MCF 10A (cell line): ENCODE data around the gene PTPRO. TPM values are rescaled to one million over a fixed set of nuclear protein-coding genes. Genes with fewer than 3 reads are reported as not detected.

ENCODE experiments used
- BruUV-seq: library from RNA; stranded (reverse); fragments of 400-500 nt; replicated peaks from 2 replicates; lab custom pipeline; 2021; lab: Mats Ljungman, UMichigan
- CTCF ChIA-PET: fragments of 300-600 bp; sonication (Branson Sonifier 250); formaldehyde crosslinking; extraction: SDS; loops from one replicate; lab custom pipeline; 2021; ENCODE audit warnings: antibody characterized with exemption, inconsistent platforms; lab: Yijun Ruan, JAX
- POLR2A ChIA-PET: fragments of 300-600, 350-650 bp; sonication (Branson Sonifier 250); formaldehyde crosslinking; extraction: SDS; loops from one replicate; lab custom pipeline; 2020; ENCODE audit warnings: antibody characterized with exemption, inconsistent platforms; lab: Yijun Ruan, JAX
- DNase-seq: peaks from one replicate; pipeline ENCODE4 v3.0.0-alpha.2; 2018; ENCODE audit not compliant: unreplicated experiment
- H3K27ac Mint-ChIP-seq: one replicate; pipeline ENCODE4 v1.8.0; 2022; ENCODE audit warnings: mild to moderate bottlenecking, low read depth, mixed read lengths; ENCODE audit not compliant: unreplicated experiment
- H3K27me3 Mint-ChIP-seq: one replicate; pipeline ENCODE4 v1.8.0; 2022; ENCODE audit warnings: mixed read lengths; ENCODE audit not compliant: insufficient read depth, unreplicated experiment
- H3K36me3 Mint-ChIP-seq: one replicate; pipeline ENCODE4 v1.8.0; 2022; ENCODE audit warnings: mild to moderate bottlenecking, moderate library complexity, mixed read lengths; ENCODE audit not compliant: insufficient read depth, unreplicated experiment
- H3K4me1 Mint-ChIP-seq: one replicate; pipeline ENCODE4 v1.8.0; 2022; ENCODE audit warnings: mixed read lengths; ENCODE audit not compliant: insufficient read depth, unreplicated experiment
- H3K4me3 Mint-ChIP-seq: one replicate; pipeline ENCODE4 v1.8.0; 2022; ENCODE audit warnings: mild to moderate bottlenecking, moderate library complexity, mixed read lengths; ENCODE audit not compliant: unreplicated experiment
- H3K9me3 Mint-ChIP-seq: one replicate; pipeline ENCODE4 v1.8.0; 2022; ENCODE audit warnings: mixed read lengths; ENCODE audit not compliant: unreplicated experiment
- intact Hi-C: fragments of 100-400 bp; cut with micrococcal nuclease; formaldehyde crosslinking; loops from 2 replicates; pipeline ENCODE4 v1.14.1; 2022
- total RNA-seq: library from RNA; stranded (reverse); gene quantifications from 2 replicates; pipeline ENCODE4 v1.2.3, GENCODE V29; 2022
- TF ChIP-seq, protein P1 (sequence below): fragments of 200-600 bp; IDR thresholded peaks from one replicate; pipeline ENCODE4 v1.8.0; 2022; ENCODE audit warnings: antibody characterized with exemption, mild to moderate bottlenecking; ENCODE audit not compliant: unreplicated experiment

PTPRO gene
- total RNA-seq, 1 experiment from 2014 or later, result 2.2 TPM

DNA sequence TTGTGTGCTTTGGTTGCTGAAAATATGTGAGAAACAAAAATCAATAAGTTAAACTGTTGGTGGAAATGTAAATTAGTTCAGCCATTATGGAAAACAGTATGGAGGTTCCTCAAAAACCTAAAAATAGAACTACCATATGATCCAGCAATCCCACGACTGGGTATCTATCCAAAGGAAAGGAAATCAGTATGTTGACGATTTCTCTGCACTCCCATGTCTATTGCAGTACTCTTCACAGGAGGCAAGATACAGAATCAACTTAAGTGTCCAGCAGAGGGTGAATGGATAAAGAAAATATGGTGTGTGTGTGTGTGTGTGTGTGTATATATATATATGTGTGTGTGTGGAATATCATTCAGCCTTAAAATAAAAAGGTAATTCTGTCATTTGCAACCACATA, 159.5 kb downstream of the PTPRO start:
- Mint-ChIP-seq H3K27me3 (no peaks in the 10 kb centered on the region), H3K4me1 (no peaks in the 10 kb centered on the region), H3K27ac (no peak overlapping the region), H3K36me3 (no peaks in the 10 kb centered on the region), H3K9me3 (no peaks in the 10 kb centered on the region), H3K4me3 (no peak overlapping the region)
- intact Hi-C loops, result no loop called here
- POLR2A ChIA-PET, result no interaction called here
- BruUV-seq, result no TSS peak
- CTCF ChIA-PET, result interaction anchor here (1.6 kb wide), 1 partner anchor 41 kb away, joined by 4 read pairs; no protein-coding TSS in a partner anchor
- DNase-seq, result no peak
- TF ChIP-seq, protein P1, sequence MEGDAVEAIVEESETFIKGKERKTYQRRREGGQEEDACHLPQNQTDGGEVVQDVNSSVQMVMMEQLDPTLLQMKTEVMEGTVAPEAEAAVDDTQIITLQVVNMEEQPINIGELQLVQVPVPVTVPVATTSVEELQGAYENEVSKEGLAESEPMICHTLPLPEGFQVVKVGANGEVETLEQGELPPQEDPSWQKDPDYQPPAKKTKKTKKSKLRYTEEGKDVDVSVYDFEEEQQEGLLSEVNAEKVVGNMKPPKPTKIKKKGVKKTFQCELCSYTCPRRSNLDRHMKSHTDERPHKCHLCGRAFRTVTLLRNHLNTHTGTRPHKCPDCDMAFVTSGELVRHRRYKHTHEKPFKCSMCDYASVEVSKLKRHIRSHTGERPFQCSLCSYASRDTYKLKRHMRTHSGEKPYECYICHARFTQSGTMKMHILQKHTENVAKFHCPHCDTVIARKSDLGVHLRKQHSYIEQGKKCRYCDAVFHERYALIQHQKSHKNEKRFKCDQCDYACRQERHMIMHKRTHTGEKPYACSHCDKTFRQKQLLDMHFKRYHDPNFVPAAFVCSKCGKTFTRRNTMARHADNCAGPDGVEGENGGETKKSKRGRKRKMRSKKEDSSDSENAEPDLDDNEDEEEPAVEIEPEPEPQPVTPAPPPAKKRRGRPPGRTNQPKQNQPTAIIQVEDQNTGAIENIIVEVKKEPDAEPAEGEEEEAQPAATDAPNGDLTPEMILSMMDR, result no peak

DNA sequence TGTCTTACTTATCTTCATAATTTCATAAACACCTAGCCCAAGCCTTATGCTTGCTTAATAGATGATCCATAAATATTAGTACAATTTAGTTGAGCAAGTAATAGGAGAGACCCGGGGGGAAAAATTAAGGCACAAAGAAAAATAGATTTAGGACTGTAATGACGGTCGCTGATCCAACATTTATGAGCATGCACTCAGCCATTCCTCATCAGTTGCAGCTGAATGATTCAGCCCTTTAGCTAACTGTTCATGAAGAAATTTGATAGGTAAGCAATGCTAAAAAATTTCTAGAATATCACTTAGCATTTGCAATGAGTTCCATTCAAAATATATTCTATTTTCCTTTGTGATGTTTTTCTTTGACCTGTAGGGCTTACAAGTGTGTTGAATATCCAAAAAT, 163.2 kb downstream of the PTPRO start:
- TF ChIP-seq, protein P1, result no peak
- CTCF ChIA-PET, result interaction anchor here (0.5 kb wide), 1 partner anchor 153 kb away, joined by 5 read pairs; no protein-coding TSS in a partner anchor
- Mint-ChIP-seq H3K4me3 (no peak overlapping the region), H3K9me3 (no peaks in the 10 kb centered on the region), H3K27ac (no peak overlapping the region), H3K27me3 (no peaks in the 10 kb centered on the region), H3K4me1 (no peaks in the 10 kb centered on the region), H3K36me3 (no peaks in the 10 kb centered on the region)
- BruUV-seq, result no TSS peak
- POLR2A ChIA-PET, result no interaction called here
- DNase-seq, result no peak
- intact Hi-C loops, result no loop called here

DNA sequence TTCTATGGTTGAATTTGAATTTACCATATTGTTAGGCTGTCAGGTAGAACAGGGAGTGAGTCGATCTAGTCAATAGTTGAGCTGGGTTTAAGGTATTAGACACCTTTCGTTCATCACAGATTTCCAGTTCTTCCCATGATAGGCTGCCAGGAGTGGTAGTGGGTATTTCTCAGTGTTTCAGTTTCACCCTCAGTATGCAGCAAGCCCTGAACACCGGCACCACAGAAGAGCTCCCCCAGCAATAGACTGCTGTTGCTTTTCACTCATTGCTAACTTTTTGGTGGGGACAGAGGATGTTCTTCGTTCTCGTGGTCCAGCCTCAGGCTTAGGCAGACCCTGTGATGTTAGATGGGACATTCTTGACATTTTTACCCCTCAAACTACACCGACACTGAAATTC, 164.6 kb downstream of the PTPRO start:
- ChIA-PET POLR2A (interaction anchor here (0.7 kb wide), 1 partner anchor 326 kb away, joined by 3 read pairs; no protein-coding TSS in a partner anchor), CTCF (no interaction called here)
- no peak for DNase-seq
- Mint-ChIP-seq H3K4me3 (no peak overlapping the region), H3K4me1 (no peaks in the 10 kb centered on the region), H3K36me3 (no peaks in the 10 kb centered on the region), H3K27me3 (no peaks in the 10 kb centered on the region), H3K9me3 (no peaks in the 10 kb centered on the region), H3K27ac (no peak overlapping the region)
- intact Hi-C loops, result no loop called here
- TF ChIP-seq, protein P1, result no peak
- no TSS peak for BruUV-seq

DNA sequence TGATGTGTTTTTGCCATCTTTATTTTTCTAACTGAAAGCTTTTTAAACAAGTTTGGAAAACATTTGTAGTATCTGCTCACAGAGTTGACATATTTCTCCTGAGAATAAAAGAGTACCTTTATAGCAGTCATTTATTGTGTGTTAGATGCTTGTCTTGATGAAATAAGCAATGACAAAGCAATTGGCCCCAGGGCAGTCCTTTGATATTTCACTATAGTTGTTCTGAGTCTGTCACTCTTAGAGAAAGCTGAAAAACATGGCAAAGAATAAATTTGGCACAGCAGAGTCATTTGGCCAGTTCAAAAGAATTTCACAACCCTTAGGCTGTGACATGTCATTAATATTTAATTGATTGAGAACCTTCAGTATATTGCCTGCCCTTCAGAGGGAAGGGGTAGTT, 166.2 kb downstream of the PTPRO start:
- H3K9me3 Mint-ChIP-seq, result no peaks in the 10 kb centered on the region
- TF ChIP-seq, protein P1, result no peak
- H3K27me3 Mint-ChIP-seq, result no peaks in the 10 kb centered on the region
- H3K4me1 Mint-ChIP-seq, result no peaks in the 10 kb centered on the region
- intact Hi-C loops, result no loop called here
- no peak overlapping the region for H3K27ac Mint-ChIP-seq
- DNase-seq, result no peak
- CTCF ChIA-PET, result no interaction called here
- no TSS peak for BruUV-seq
- POLR2A ChIA-PET, result interaction anchor here (0.7 to 1.4 kb wide), 3 partner anchors 26 to 200 kb away, joined by 3 to 4 read pairs (median 4); no protein-coding TSS in a partner anchor
- no peaks in the 10 kb centered on the region for H3K36me3 Mint-ChIP-seq
- no peak overlapping the region for H3K4me3 Mint-ChIP-seq
